Mesenchymal stem cell (in vitro differentiated cells and primary cell): ENCODE measurements around the gene FNIP2.

Experiments used
- DNase-seq: peaks from one replicate; pipeline ENCODE4 v3.0.0-alpha.2; 2013
- H2AFZ ChIP-seq: one replicate; pipeline ENCODE4 v1.6.1; 2013; ENCODE audit warnings: low read depth, mild to moderate bottlenecking, control low read depth, inconsistent platforms, low read length, moderate library complexity
- H2AK5ac ChIP-seq: 2 replicates; pipeline ENCODE4 v1.6.1; 2013; ENCODE audit warnings: low read length, moderate library complexity, mild to moderate bottlenecking, inconsistent platforms; ENCODE audit not compliant: severe bottlenecking
- H2BK120ac ChIP-seq: one replicate; pipeline ENCODE4 v1.6.1; 2013; ENCODE audit warnings: low read depth, mild to moderate bottlenecking, inconsistent platforms, low read length, moderate library complexity
- H2BK12ac ChIP-seq, 2 experiments: one replicate each; pipeline ENCODE4 v1.6.1; 2013; ENCODE audit warnings: inconsistent platforms in 2 of 2, low read length in 2 of 2, mild to moderate bottlenecking in 2 of 2, moderate library complexity in 2 of 2, control low read depth in 1 of 2
- H2BK15ac ChIP-seq: one replicate; pipeline ENCODE4 v1.6.1; 2013; ENCODE audit warnings: mild to moderate bottlenecking, low read depth, inconsistent platforms; ENCODE audit not compliant: poor library complexity, severe bottlenecking
- H2BK5ac ChIP-seq: 2 replicates; pipeline ENCODE4 v1.6.1; 2013; ENCODE audit warnings: low read depth, mild to moderate bottlenecking, low read length, control low read depth, inconsistent platforms; ENCODE audit not compliant: poor library complexity, severe bottlenecking
- H3K14ac ChIP-seq, 2 experiments: one replicate each; pipeline ENCODE4 v1.6.1; 2013; ENCODE audit warnings: inconsistent platforms in 2 of 2, low read length in 2 of 2, control low read depth in 1 of 2, mild to moderate bottlenecking in 1 of 2, moderate library complexity in 1 of 2
- H3K18ac ChIP-seq, 2 experiments: one replicate each; pipeline ENCODE4 v1.6.1; 2013; ENCODE audit warnings: inconsistent platforms in 2 of 2, low read length in 2 of 2, control low read depth in 1 of 2, low read depth in 1 of 2, mild to moderate bottlenecking in 1 of 2
- H3K23ac ChIP-seq, 2 experiments: one replicate each; pipeline ENCODE4 v1.6.1; 2013; ENCODE audit warnings: inconsistent platforms in 2 of 2, low read length in 2 of 2, mild to moderate bottlenecking in 2 of 2, moderate library complexity in 2 of 2, control low read depth in 1 of 2
- H3K27ac ChIP-seq: 2 replicates; pipeline ENCODE4 v1.5.1; 2013; ENCODE audit warnings: mild to moderate bottlenecking, moderate library complexity, low read length, control low read depth, inconsistent platforms; ENCODE audit not compliant: poor library complexity, severe bottlenecking
- H3K27me3 ChIP-seq, 2 experiments: 2 replicates each; pipeline versions ENCODE4 v1.6.1 to v1.7.0; 2013; ENCODE audit warnings: low read length in 2 of 2, mild to moderate bottlenecking in 2 of 2, moderate library complexity in 2 of 2, control low read depth in 1 of 2, inconsistent platforms in 1 of 2; ENCODE audit not compliant: control insufficient read depth in 1 of 2, insufficient read depth in 1 of 2
- H3K36me3 ChIP-seq, 2 experiments: 2 replicates each; pipeline versions ENCODE4 v1.6.1 to v1.7.0; 2013; ENCODE audit warnings: low read length in 2 of 2, control low read depth in 1 of 2, inconsistent platforms in 1 of 2, low read depth in 1 of 2, mild to moderate bottlenecking in 1 of 2; ENCODE audit not compliant: insufficient read depth in 2 of 2, control insufficient read depth in 1 of 2
- H3K4ac ChIP-seq, 2 experiments: one replicate each; pipeline ENCODE4 v1.6.1; 2013; ENCODE audit warnings: inconsistent platforms in 2 of 2, low read length in 2 of 2, mild to moderate bottlenecking in 2 of 2, moderate library complexity in 2 of 2, control low read depth in 1 of 2, low read depth in 1 of 2
- H3K4me1 ChIP-seq: 2 replicates; pipeline ENCODE4 v1.6.1; 2013; ENCODE audit warnings: low read depth, low read length, control low read depth; ENCODE audit not compliant: control insufficient read depth, insufficient read depth
- H3K4me2 ChIP-seq: 2 replicates; pipeline ENCODE4 v1.6.1; 2013; ENCODE audit warnings: low read length, mild to moderate bottlenecking, inconsistent platforms; ENCODE audit not compliant: poor library complexity, severe bottlenecking
- H3K4me3 ChIP-seq, 2 experiments: 2 replicates each; pipeline versions ENCODE4 v1.5.1 to v1.7.0; 2013; ENCODE audit warnings: low read length in 2 of 2, mild to moderate bottlenecking in 2 of 2, control low read depth in 1 of 2, low read depth in 1 of 2; ENCODE audit not compliant: insufficient read depth in 1 of 2
- H3K79me1 ChIP-seq: replicated peaks from 2 replicates; pipeline ENCODE4 v1.6.1; 2013; ENCODE audit warnings: mild to moderate bottlenecking, control low read depth, low read length, inconsistent platforms; ENCODE audit not compliant: poor library complexity, severe bottlenecking
- H3K9ac ChIP-seq: 2 replicates; pipeline ENCODE4 v1.7.0; 2013; ENCODE audit warnings: mild to moderate bottlenecking, low read length, moderate library complexity
- H3K9me3 ChIP-seq: 2 replicates; pipeline ENCODE4 v1.7.0; 2013; ENCODE audit warnings: mild to moderate bottlenecking, low read length; ENCODE audit not compliant: control insufficient read depth
- H4K8ac ChIP-seq: one replicate; pipeline ENCODE4 v1.6.1; 2013; ENCODE audit warnings: inconsistent platforms, mild to moderate bottlenecking, low read length, moderate library complexity
- H4K91ac ChIP-seq: one replicate; pipeline ENCODE4 v1.6.1; 2013; ENCODE audit warnings: mild to moderate bottlenecking, low read length, inconsistent platforms
- WGBS: methylation state at CpG from one replicate; pipeline ENCODE4 v1.1.7; 2013; ENCODE audit warnings: mixed read lengths; 5-methylcytosine and 5-hydroxymethylcytosine counted together

The FNIP2 gene

GRCh38 chr4:158940271-158940670, 171.4 kb downstream of the FNIP2 start:
- no peak overlapping the region for H4K8ac ChIP-seq
- peaks cover 2% of the 10 kb centered on the region for H3K4me1 ChIP-seq
- H3K27ac ChIP-seq: no peak overlapping the region
- WGBS: 100% methylated on average over 1 of the region's 2 CpGs
- no peak overlapping the region for H2BK5ac ChIP-seq
- DNase-seq: no peak
- no peaks in the 10 kb centered on the region for H3K79me1 ChIP-seq
- no peak overlapping the region for H2BK15ac ChIP-seq
- H3K4ac ChIP-seq: no peak overlapping the region
- no peak overlapping the region for H3K18ac ChIP-seq
- H3K14ac ChIP-seq: no peak overlapping the region
- H2BK120ac ChIP-seq: no peak overlapping the region
- no peak overlapping the region for H2AFZ ChIP-seq
- H3K4me3 ChIP-seq: no peak overlapping the region
- H3K36me3 ChIP-seq: no peaks in the 10 kb centered on the region
- no peak overlapping the region for H3K4me2 ChIP-seq
- H4K91ac ChIP-seq: no peak overlapping the region
- H2BK12ac ChIP-seq: no peak overlapping the region
- peaks cover 0 to 10% of the 10 kb centered on the region in 2 experiments for H3K27me3 ChIP-seq
- H3K9ac ChIP-seq: no peak overlapping the region
- no peaks in the 10 kb centered on the region for H3K9me3 ChIP-seq
- H2AK5ac ChIP-seq: no peak overlapping the region
- no peak overlapping the region for H3K23ac ChIP-seq

- Histone ChIP-seq H3K27me3 (peaks cover 0 to 10% of the 10 kb centered on the region in 2 experiments), H4K91ac (no peak overlapping the region)
- DNase-seq: no peak
These were observed 172.5 kb downstream of the FNIP2 start for GRCh38 chr4:158941321-158941720.

GRCh38 chr4:158941895-158942294, 173.1 kb downstream of the FNIP2 start:
- 50% methylated on average over 2 of the region's 2 CpGs for WGBS
- Histone ChIP-seq H3K9me3 (no peaks in the 10 kb centered on the region), H2BK120ac (no peak overlapping the region), H3K27ac (no peak overlapping the region), H3K79me1 (no peaks in the 10 kb centered on the region), H3K9ac (no peak overlapping the region), H4K91ac (no peak overlapping the region), H3K27me3 (peaks cover 0 to 10% of the 10 kb centered on the region in 2 experiments), H3K23ac (no peak overlapping the region), H2BK15ac (no peak overlapping the region), H3K4ac (no peak overlapping the region), H3K14ac (no peak overlapping the region), H2AK5ac (no peak overlapping the region), H3K4me3 (no peak overlapping the region), H3K18ac (no peak overlapping the region), H2BK12ac (no peak overlapping the region), H3K4me2 (no peak overlapping the region), H2BK5ac (no peak overlapping the region), H3K36me3 (no peaks in the 10 kb centered on the region), H3K4me1 (peaks cover 2% of the 10 kb centered on the region), H2AFZ (no peak overlapping the region), H4K8ac (no peak overlapping the region)
- DNase-seq: no peak

More at GRCh38 chr4:158941321-158941720, 172.5 kb downstream of the FNIP2 start:
- Histone ChIP-seq H2BK5ac (no peak overlapping the region), H3K4me2 (no peak overlapping the region), H3K14ac (no peak overlapping the region), H2BK12ac (no peak overlapping the region), H3K9me3 (no peaks in the 10 kb centered on the region), H3K79me1 (no peaks in the 10 kb centered on the region), H4K8ac (no peak overlapping the region), H2BK120ac (no peak overlapping the region), H3K4me3 (no peak overlapping the region), H3K9ac (no peak overlapping the region), H3K4ac (no peak overlapping the region), H2BK15ac (no peak overlapping the region), H2AFZ (no peak overlapping the region), H3K18ac (no peak overlapping the region), H2AK5ac (no peak overlapping the region), H3K4me1 (peaks cover 2% of the 10 kb centered on the region), H3K36me3 (no peaks in the 10 kb centered on the region), H3K27ac (no peak overlapping the region), H3K23ac (no peak overlapping the region)

GRCh38 chr4:158945529-158946108, 176.8 kb downstream of the FNIP2 start:
- H3K4ac ChIP-seq: no peak overlapping the region
- H3K18ac ChIP-seq: no peak overlapping the region
- no peaks in the 10 kb centered on the region for H3K9me3 ChIP-seq
- H2BK15ac ChIP-seq: no peak overlapping the region
- H3K27me3 ChIP-seq: peaks cover 0 to 7% of the 10 kb centered on the region in 2 experiments
- H3K36me3 ChIP-seq: no peaks in the 10 kb centered on the region
- H3K14ac ChIP-seq: no peak overlapping the region
- no peaks in the 10 kb centered on the region for H3K4me1 ChIP-seq
- no peak for DNase-seq
- H3K79me1 ChIP-seq: no peaks in the 10 kb centered on the region
- H3K4me3 ChIP-seq: no peak overlapping the region
- no peak overlapping the region for H3K9ac ChIP-seq
- 93% methylated on average over 5 of the region's 5 CpGs for WGBS
- no peak overlapping the region for H2BK5ac ChIP-seq
- H2AFZ ChIP-seq: no peak overlapping the region
- H3K27ac ChIP-seq: no peak overlapping the region
- H2BK120ac ChIP-seq: no peak overlapping the region
- H3K4me2 ChIP-seq: no peak overlapping the region
- no peak overlapping the region for H2BK12ac ChIP-seq
- H3K23ac ChIP-seq: no peak overlapping the region
- H2AK5ac ChIP-seq: no peak overlapping the region
- no peak overlapping the region for H4K8ac ChIP-seq
- H4K91ac ChIP-seq: no peak overlapping the region
